ENCODE results near the gene LYRM9.

DNA sequence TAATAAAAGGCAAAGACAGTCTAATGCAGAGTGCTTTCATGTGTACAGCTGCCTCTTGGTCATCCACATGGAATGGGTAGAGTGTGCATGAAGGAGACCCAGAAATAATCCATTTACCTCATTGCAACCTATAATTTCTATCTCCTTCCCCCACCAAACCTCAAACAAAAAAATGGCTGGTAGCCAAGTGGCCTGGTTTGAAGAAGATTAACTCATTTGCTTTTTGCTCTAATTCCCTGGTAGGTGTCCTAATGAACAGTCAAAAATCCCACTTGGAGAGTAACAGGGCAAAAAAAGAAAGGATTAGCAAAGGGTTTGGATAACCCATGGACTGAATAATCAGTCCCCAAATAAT, 13.0 kb upstream of the LYRM9 start:
- no peak for TF ChIP-seq ZNF561 (tag by site-specific recombination; IDR thresholded peaks at IDR 0.05; ENCODE audit: borderline replicate concordance)
- TF ChIP-seq, protein P1, sequence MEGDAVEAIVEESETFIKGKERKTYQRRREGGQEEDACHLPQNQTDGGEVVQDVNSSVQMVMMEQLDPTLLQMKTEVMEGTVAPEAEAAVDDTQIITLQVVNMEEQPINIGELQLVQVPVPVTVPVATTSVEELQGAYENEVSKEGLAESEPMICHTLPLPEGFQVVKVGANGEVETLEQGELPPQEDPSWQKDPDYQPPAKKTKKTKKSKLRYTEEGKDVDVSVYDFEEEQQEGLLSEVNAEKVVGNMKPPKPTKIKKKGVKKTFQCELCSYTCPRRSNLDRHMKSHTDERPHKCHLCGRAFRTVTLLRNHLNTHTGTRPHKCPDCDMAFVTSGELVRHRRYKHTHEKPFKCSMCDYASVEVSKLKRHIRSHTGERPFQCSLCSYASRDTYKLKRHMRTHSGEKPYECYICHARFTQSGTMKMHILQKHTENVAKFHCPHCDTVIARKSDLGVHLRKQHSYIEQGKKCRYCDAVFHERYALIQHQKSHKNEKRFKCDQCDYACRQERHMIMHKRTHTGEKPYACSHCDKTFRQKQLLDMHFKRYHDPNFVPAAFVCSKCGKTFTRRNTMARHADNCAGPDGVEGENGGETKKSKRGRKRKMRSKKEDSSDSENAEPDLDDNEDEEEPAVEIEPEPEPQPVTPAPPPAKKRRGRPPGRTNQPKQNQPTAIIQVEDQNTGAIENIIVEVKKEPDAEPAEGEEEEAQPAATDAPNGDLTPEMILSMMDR (tag by site-specific recombination; IDR thresholded peaks at IDR 0.05): no peak

All from HEK293 (cell line).